ENCODE results near the gene HACL1. TPM values are rescaled to one million over a fixed set of nuclear protein-coding genes. Genes with fewer than 3 reads are reported as not detected.

Gene HACL1
- total RNA-seq, 1 experiment from 2014 or later: 52.0 TPM

GRCh38 chr3:15514663-15515340 lies 86.6 kb downstream of the HACL1 start:
- Histone ChIP-seq H3K27me3 (ENCODE audit: control insufficient read depth, insufficient read depth, low read length) (no peaks in the 10 kb centered on the region), H3K36me3 (replicated peaks; ENCODE audit: control insufficient read depth, insufficient read depth, low read length) (no peaks in the 10 kb centered on the region), H3K4me3 (ENCODE audit: insufficient read depth, low read depth, low read length) (no peak overlapping the region)
- no peak for DNase-seq

- no peaks in the 10 kb centered on the region for H3K27me3 ChIP-seq (ENCODE audit: control insufficient read depth, insufficient read depth, low read length)
- no peaks in the 10 kb centered on the region for H3K36me3 ChIP-seq (replicated peaks; ENCODE audit: control insufficient read depth, insufficient read depth, low read length)
- H3K4me3 ChIP-seq (ENCODE audit: insufficient read depth, low read depth, low read length): no peak overlapping the region
- DNase-seq: no peak
These were observed 87.3 kb downstream of the HACL1 start for GRCh38 chr3:15513810-15514662.

GRCh38 chr3:15513116-15513515 lies 88.3 kb downstream of the HACL1 start:
- Histone ChIP-seq H3K27me3 (ENCODE audit: control insufficient read depth, insufficient read depth, low read length) (no peaks in the 10 kb centered on the region), H3K4me3 (ENCODE audit: insufficient read depth, low read depth, low read length) (no peak overlapping the region), H3K36me3 (replicated peaks; ENCODE audit: control insufficient read depth, insufficient read depth, low read length) (no peaks in the 10 kb centered on the region)
- no peak for DNase-seq

- Histone ChIP-seq H3K36me3 (replicated peaks; ENCODE audit: control insufficient read depth, insufficient read depth, low read length) (no peaks in the 10 kb centered on the region), H3K27me3 (ENCODE audit: control insufficient read depth, insufficient read depth, low read length) (no peaks in the 10 kb centered on the region), H3K4me3 (ENCODE audit: insufficient read depth, low read depth, low read length) (no peak overlapping the region)
- no peak for DNase-seq
These were observed 89.2 kb downstream of the HACL1 start for GRCh38 chr3:15512166-15512565.

- Histone ChIP-seq H3K27me3 (ENCODE audit: control insufficient read depth, insufficient read depth, low read length) (no peaks in the 10 kb centered on the region), H3K4me3 (ENCODE audit: insufficient read depth, low read depth, low read length) (no peak overlapping the region), H3K36me3 (replicated peaks; ENCODE audit: control insufficient read depth, insufficient read depth, low read length) (no peaks in the 10 kb centered on the region)
- no peak for DNase-seq
These were observed 90.2 kb downstream of the HACL1 start for GRCh38 chr3:15511156-15511555.

Other genes with a start within 250 kb of the HACL1 start
- gene METTL6, start 174.0 kb downstream of the HACL1 start, total RNA-seq (2014; rRNA removed; shearing (Covaris generic)): 13.3 and 14.0 TPM in 2 replicates
- gene EAF1, start 174.0 kb downstream of the HACL1 start, total RNA-seq (2014; rRNA removed; shearing (Covaris generic)): 25.7 and 31.2 TPM in 2 replicates
- gene COLQ, start 79.9 kb downstream of the HACL1 start, total RNA-seq (2014; rRNA removed; shearing (Covaris generic)): 0.52 and 1.00 TPM in 2 replicates
- 13.4 and 18.1 TPM in 2 replicates for gene BTD, start 176 bp upstream of the HACL1 start, total RNA-seq (2014; rRNA removed; shearing (Covaris generic))
- gene ANKRD28, start 196.4 kb upstream of the HACL1 start, total RNA-seq (2014; rRNA removed; shearing (Covaris generic)): 28.5 and 38.9 TPM in 2 replicates

All from H7 (cell line).